ENCODE results near the gene SYNE2. TPM values are rescaled to one million over a fixed set of nuclear protein-coding genes. Genes with fewer than 3 reads are reported as not detected.
A peak's percentile ranks its signal among the peaks of the same experiment; 100 is the strongest.

Gene SYNE2
- total RNA-seq, 2 experiments from 2014 or later: 150 to 212 TPM

GRCh38 chr14:64149921-64150320, 297.1 kb downstream of the SYNE2 start:
- peaks cover 87% of the 10 kb centered on the region for H3K36me3 ChIP-seq (ENCODE audit: insufficient read depth, low read length)
- TF ChIP-seq CTCF (conservative IDR thresholded peaks at IDR 0.05; ENCODE audit: low read length) (no peak), EZH2phosphoT487 (IDR thresholded peaks at IDR 0.05; ENCODE audit: borderline replicate concordance, low read depth, low read length) (no peak)
- intact Hi-C loops (cut with micrococcal nuclease; ENCODE audit: unreplicated experiment): no loop called here
- H4K20me1 ChIP-seq (ENCODE audit: insufficient read depth, low read length): no peaks in the 10 kb centered on the region
- H3K4me1 ChIP-seq (ENCODE audit: insufficient read depth, low read length, poor library complexity, severe bottlenecking): no peaks in the 10 kb centered on the region
- no peak overlapping the region for H3K4me2 ChIP-seq (ENCODE audit: low read length)
- POLR2A ChIA-PET: interaction anchor here (0.6 to 1.8 kb wide), 3 partner anchors 9 to 154 kb away, joined by 3 to 5 read pairs (median 5); no protein-coding TSS in a partner anchor
- no peak overlapping the region for H2AFZ ChIP-seq (ENCODE audit: low read length)
- DNase-seq (ENCODE audit: low spot score): no peak
- H3K9me2 ChIP-seq (ENCODE audit: insufficient read depth, low read length): no peaks in the 10 kb centered on the region
- no TSS peak for BruUV-seq (replicated peaks)
- no peaks in the 10 kb centered on the region for H3K9me3 ChIP-seq (ENCODE audit: low read length)
- H3K4me3 ChIP-seq (ENCODE audit: low read depth, low read length, poor library complexity, severe bottlenecking): no peak overlapping the region
- CTCF ChIA-PET (ENCODE audit: unreplicated experiment): no interaction called here
- H3K27ac ChIP-seq (ENCODE audit: low read depth, low read length, poor library complexity, severe bottlenecking): no peak overlapping the region
- H3K79me2 ChIP-seq (ENCODE audit: insufficient read depth, low read depth, low read length): no peaks in the 10 kb centered on the region

- ChIA-PET CTCF (ENCODE audit: unreplicated experiment) (no interaction called here), POLR2A (no interaction called here)
- Histone ChIP-seq H3K4me2 (ENCODE audit: low read length) (no peak overlapping the region), H4K20me1 (ENCODE audit: insufficient read depth, low read length) (no peaks in the 10 kb centered on the region), H3K9me2 (ENCODE audit: insufficient read depth, low read length) (no peaks in the 10 kb centered on the region), H2AFZ (ENCODE audit: low read length) (no peak overlapping the region), H3K27ac (ENCODE audit: low read depth, low read length, poor library complexity, severe bottlenecking) (no peak overlapping the region), H3K9me3 (ENCODE audit: low read length) (no peaks in the 10 kb centered on the region), H3K79me2 (ENCODE audit: insufficient read depth, low read depth, low read length) (no peaks in the 10 kb centered on the region), H3K36me3 (ENCODE audit: insufficient read depth, low read length) (peaks cover 87% of the 10 kb centered on the region), H3K4me3 (ENCODE audit: low read depth, low read length, poor library complexity, severe bottlenecking) (no peak overlapping the region), H3K4me1 (ENCODE audit: insufficient read depth, low read length, poor library complexity, severe bottlenecking) (no peaks in the 10 kb centered on the region)
- TF ChIP-seq CTCF (conservative IDR thresholded peaks at IDR 0.05; ENCODE audit: low read length): no peak
- TF ChIP-seq EZH2phosphoT487 (IDR thresholded peaks at IDR 0.05; ENCODE audit: borderline replicate concordance, low read depth, low read length): no peak
- DNase-seq (ENCODE audit: low spot score): no peak
- BruUV-seq (replicated peaks): no TSS peak
- intact Hi-C loops (cut with micrococcal nuclease; ENCODE audit: unreplicated experiment): no loop called here
These were observed 305.8 kb downstream of the SYNE2 start for GRCh38 chr14:64158608-64159007.

DNA sequence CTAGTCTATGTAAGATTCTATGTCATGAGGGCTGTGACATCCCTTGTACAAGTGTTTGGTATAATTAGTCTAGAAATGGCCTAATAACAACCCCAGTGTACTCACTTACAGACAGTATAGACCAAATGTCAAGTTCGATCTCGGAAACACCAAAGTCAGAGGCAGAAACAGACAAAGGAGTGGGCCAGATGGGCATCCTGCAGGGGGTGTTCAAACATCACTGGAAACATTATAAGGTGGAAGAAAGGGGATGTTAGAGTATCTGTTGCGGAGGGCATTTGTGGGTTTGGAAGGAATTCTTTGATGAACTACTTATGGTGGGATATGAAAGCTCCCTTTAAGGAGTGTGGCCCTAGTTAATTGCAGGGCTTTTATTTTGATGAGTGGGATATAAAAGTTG, 306.8 kb downstream of the SYNE2 start:
- Histone ChIP-seq H4K20me1 (ENCODE audit: insufficient read depth, low read length) (no peaks in the 10 kb centered on the region), H3K9me3 (ENCODE audit: low read length) (no peaks in the 10 kb centered on the region), H3K4me2 (ENCODE audit: low read length) (no peak overlapping the region), H3K79me2 (ENCODE audit: insufficient read depth, low read depth, low read length) (no peaks in the 10 kb centered on the region), H2AFZ (ENCODE audit: low read length) (no peak overlapping the region), H3K9me2 (ENCODE audit: insufficient read depth, low read length) (no peaks in the 10 kb centered on the region), H3K4me1 (ENCODE audit: insufficient read depth, low read length, poor library complexity, severe bottlenecking) (no peaks in the 10 kb centered on the region), H3K27ac (ENCODE audit: low read depth, low read length, poor library complexity, severe bottlenecking) (no peak overlapping the region), H3K36me3 (ENCODE audit: insufficient read depth, low read length) (peaks cover 83% of the 10 kb centered on the region), H3K4me3 (ENCODE audit: low read depth, low read length, poor library complexity, severe bottlenecking) (no peak overlapping the region)
- intact Hi-C loops (cut with micrococcal nuclease; ENCODE audit: unreplicated experiment): no loop called here
- ChIA-PET POLR2A (no interaction called here), CTCF (ENCODE audit: unreplicated experiment) (no interaction called here)
- no peak for DNase-seq (ENCODE audit: low spot score)
- TF ChIP-seq CTCF (conservative IDR thresholded peaks at IDR 0.05; ENCODE audit: low read length): 0 out of 2 replicates have a peak, but pooled peaks have one; percentile 27
- no peak for TF ChIP-seq EZH2phosphoT487 (IDR thresholded peaks at IDR 0.05; ENCODE audit: borderline replicate concordance, low read depth, low read length)
- no TSS peak for BruUV-seq (replicated peaks)
